HG03103 (cell line): Measurements from ENCODE around the gene RAPGEF6.

Experiments
- ATAC-seq: cut with Tn5 transposase; IDR thresholded peaks from one replicate; pipeline ENCODE4 v1.9.1; 2021; ENCODE audit warnings: low read depth; ENCODE audit not compliant: unreplicated experiment

Gene RAPGEF6

GRCh38 chr5:131545845-131546244 is 89.2 kb downstream of the RAPGEF6 start:
- no peak for ATAC-seq

GRCh38 chr5:131542723-131543122 is 92.3 kb downstream of the RAPGEF6 start:
- no peak for ATAC-seq

- ATAC-seq, result no peak
Measured at GRCh38 chr5:131541762-131542161, 93.3 kb downstream of the RAPGEF6 start.

GRCh38 chr5:131541071-131541470 is 94.0 kb downstream of the RAPGEF6 start:
- ATAC-seq, result no peak

- ATAC-seq, result no peak
Measured at GRCh38 chr5:131539251-131539650, 95.8 kb downstream of the RAPGEF6 start.

- ATAC-seq, result no peak
Measured at GRCh38 chr5:131538177-131538593, 96.8 kb downstream of the RAPGEF6 start.

- ATAC-seq, result no peak
Measured at GRCh38 chr5:131536850-131537448, 98.1 kb downstream of the RAPGEF6 start.

GRCh38 chr5:131536211-131536826 is 98.7 kb downstream of the RAPGEF6 start:
- peak; percentile 89 for ATAC-seq

- ATAC-seq, result no peak
Measured at GRCh38 chr5:131534974-131535373, 100.1 kb downstream of the RAPGEF6 start.

GRCh38 chr5:131533836-131534235 is 101.2 kb downstream of the RAPGEF6 start:
- ATAC-seq, result no peak

- no peak for ATAC-seq
Measured at GRCh38 chr5:131532031-131532640, 102.9 kb downstream of the RAPGEF6 start.

- no peak for ATAC-seq
Measured at GRCh38 chr5:131530706-131531331, 104.2 kb downstream of the RAPGEF6 start.

- no peak for ATAC-seq
Measured at GRCh38 chr5:131528682-131529081, 106.3 kb downstream of the RAPGEF6 start.

GRCh38 chr5:131525805-131526204 is 109.2 kb downstream of the RAPGEF6 start:
- no peak for ATAC-seq

GRCh38 chr5:131524431-131524830 is 110.6 kb downstream of the RAPGEF6 start:
- no peak for ATAC-seq

- no peak for ATAC-seq
Measured at GRCh38 chr5:131523500-131524185, 111.4 kb downstream of the RAPGEF6 start.

- ATAC-seq, result no peak
Measured at GRCh38 chr5:131521252-131521651, 113.8 kb downstream of the RAPGEF6 start.

GRCh38 chr5:131515348-131515747 is 119.7 kb downstream of the RAPGEF6 start:
- no peak for ATAC-seq

- peak; percentile 42 for ATAC-seq
Measured at GRCh38 chr5:131514316-131515283, 120.4 kb downstream of the RAPGEF6 start.

- ATAC-seq, result no peak
Measured at GRCh38 chr5:131513780-131514179, 121.2 kb downstream of the RAPGEF6 start.
